NCI-H774 (cell line): ENCODE data around the gene MOB3B.

ENCODE experiments used
- DNase-seq: peaks from one replicate; lab custom pipeline; 2025; lab: John Stamatoyannopoulos, UW

The MOB3B gene

DNA sequence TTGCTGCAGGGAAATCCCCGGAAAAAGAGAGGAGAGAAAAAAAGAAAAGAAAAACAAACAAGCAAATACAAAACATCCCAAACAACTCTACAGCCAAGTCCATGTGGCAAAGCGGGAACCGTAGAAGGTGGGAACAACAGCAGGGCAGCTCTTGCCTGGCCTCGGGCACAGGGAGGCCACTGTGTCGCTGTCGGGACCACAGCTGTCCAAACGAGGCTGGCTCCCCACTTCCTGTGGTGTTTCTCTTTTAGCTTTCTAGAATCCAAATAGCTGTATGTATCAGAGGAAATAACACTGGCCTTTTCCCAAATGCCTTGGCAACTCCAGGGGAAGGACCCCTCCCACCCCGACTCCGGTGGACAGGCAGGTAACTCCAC, 191.1 kb downstream of the MOB3B start:
- DNase-seq, result no peak

DNA sequence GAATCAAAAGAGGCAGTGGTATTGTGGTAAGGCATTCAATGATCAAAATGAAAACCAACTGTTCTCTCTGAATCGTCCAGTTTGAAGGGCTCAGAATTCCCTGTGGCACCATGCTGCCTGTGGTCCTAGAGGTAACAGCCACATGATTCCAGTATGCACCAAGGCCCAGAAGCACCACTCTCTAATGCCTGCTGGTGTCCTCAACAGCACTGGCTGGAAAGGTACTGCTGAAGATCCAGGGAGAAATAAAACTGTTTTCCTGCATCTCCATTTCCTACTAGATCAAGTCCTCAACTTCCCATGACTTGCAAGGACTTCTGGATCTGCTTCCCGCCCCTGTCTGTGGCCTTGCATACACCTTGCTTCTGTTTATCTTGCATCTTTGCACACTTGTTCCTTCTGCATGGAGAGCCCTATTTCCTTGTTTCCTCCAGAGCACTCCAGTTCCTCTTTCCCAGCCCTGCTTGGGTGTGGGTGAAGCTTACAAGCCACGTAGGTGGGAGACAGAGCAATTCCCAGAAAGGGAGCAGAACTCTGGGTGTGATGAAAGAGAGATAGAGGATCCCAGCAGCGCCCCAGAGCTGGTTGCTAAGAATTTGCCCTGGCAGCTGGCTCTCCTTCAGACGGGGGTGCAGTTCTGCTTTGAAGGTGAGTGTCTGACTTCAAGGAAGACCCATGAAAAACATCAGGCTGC, 191.6 kb downstream of the MOB3B start:
- DNase-seq, result no peak

GRCh38 chr9:27337236-27337635, 192.4 kb downstream of the MOB3B start:
- DNase-seq, result no peak

GRCh38 chr9:27336829-27337228, 192.8 kb downstream of the MOB3B start:
- no peak for DNase-seq

GRCh38 chr9:27336126-27336525, 193.5 kb downstream of the MOB3B start:
- DNase-seq, result no peak

- no peak for DNase-seq
These were observed 194.5 kb downstream of the MOB3B start for GRCh38 chr9:27335075-27335474.

DNA sequence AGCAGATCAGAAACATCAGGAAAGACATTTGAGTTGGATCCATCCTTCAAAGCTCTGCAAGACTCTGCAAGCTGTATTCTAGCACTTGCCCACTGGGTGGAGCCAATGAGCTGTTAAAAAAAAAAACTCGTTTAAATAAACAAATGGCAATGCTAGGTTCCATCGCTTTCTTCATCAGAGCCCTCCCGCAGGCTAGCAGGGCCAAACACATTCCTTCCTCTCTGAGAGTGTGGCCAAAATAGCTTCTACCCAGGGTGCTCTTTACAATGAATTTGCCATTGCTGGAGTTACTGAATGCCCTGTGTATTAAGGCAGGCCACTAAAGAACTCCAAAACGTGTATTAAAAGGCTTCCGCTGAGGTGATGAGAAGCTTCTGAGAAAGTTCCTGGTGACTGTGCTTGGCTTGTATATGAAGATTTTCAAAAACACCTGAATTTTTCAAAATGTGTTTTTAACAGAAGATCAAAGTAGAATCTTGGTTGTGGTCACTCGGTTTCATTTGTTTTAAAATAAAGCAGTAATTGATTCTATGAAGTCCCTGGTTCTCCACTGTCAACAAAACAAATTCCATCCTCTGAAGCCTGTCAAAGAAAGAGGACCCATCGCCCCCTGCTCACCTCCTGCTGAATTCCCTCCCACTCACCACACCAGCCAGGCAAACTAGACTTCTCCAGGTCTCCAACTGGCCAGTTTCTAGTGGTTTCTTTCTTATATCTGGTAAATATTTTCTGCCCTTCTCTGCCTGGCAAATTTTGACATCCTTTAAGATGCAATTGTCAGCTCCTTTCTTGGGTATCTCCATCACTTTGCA, 196.2 kb downstream of the MOB3B start:
- peak; percentile 75 for DNase-seq

- no peak for DNase-seq
These were observed 198.2 kb downstream of the MOB3B start for GRCh38 chr9:27331393-27331792.

DNA sequence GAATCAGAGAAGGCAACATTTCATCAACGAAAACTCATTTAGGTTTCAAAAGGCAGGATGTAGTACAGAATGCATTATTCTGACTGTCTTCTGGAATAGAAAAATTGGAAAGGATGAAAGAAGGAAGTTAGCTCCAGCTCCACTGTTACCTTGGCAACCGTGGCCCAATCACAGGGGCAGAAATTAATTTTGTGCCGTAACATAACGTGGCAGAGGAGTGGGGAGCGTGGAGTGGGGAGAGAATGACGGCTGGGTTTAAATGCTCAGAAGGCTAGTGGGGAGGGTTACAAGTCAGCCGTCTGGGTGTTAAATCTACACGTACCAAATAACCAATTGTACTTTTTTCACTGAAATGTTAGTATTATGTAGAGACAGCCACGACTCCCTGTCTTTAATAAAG, 200.3 kb downstream of the MOB3B start:
- DNase-seq, result no peak

GRCh38 chr9:27328483-27328882, 201.1 kb downstream of the MOB3B start:
- no peak for DNase-seq

GRCh38 chr9:27311184-27311583, 218.4 kb downstream of the MOB3B start:
- DNase-seq, result no peak

- no peak for DNase-seq
These were observed 219.0 kb downstream of the MOB3B start for GRCh38 chr9:27310582-27310981.

- no peak for DNase-seq
These were observed 220.8 kb downstream of the MOB3B start for GRCh38 chr9:27308691-27309390.

GRCh38 chr9:27304521-27304920, 225.1 kb downstream of the MOB3B start:
- DNase-seq, result no peak

- DNase-seq, result no peak
These were observed 226.4 kb downstream of the MOB3B start for GRCh38 chr9:27303219-27303618.

DNA sequence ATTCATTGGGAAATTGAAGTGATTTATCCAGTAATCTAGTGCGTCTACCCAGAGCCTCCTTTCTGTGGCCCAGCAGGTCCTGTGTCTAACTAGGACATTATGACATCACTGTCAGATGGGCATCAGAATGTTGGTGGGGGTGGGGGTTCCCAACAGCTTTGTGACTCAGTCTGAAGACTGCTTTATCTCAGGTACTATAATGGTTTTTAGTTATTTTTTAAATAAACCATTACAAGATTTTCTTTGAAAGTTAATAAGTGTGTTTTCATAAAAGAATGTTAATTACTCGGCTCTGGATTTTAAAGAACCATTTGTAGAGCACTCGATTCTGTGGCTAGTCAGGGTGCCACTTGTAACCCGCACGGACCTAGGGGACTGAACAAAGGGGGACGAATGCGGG, 232.6 kb downstream of the MOB3B start, which contains the start of gene EQTN:
TSS of gene EQTN (minus strand) at position 101 of the 400 bp plus-strand sequence. CDS start at position 6, 95 bp downstream.
- DNase-seq, result no peak

GRCh38 chr9:27293996-27294395, 235.6 kb downstream of the MOB3B start:
- no peak for DNase-seq

- DNase-seq, result no peak
These were observed 236.8 kb downstream of the MOB3B start for GRCh38 chr9:27292659-27293405.

DNA sequence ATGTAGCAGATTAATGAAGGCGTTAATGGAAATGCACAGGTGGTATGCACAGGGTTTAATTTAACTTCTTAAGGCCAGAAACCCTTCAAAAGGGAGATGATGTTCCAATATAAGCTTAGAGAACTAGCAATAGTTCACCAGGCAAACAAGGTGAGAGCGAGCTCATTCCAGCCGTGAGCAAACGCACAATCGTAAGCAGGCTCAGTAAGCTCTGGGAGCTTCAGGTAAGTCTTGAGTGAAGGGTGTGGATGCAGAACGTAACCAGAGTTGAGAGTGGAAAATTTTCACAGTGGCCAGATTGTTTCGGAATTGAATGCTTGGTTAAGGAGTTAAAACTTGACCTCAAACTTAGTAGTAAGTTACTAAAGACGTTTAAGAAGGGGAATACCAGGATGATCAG, 238.3 kb downstream of the MOB3B start:
- no peak for DNase-seq

- no peak for DNase-seq
These were observed 247.3 kb downstream of the MOB3B start for GRCh38 chr9:27282269-27282668.

DNA sequence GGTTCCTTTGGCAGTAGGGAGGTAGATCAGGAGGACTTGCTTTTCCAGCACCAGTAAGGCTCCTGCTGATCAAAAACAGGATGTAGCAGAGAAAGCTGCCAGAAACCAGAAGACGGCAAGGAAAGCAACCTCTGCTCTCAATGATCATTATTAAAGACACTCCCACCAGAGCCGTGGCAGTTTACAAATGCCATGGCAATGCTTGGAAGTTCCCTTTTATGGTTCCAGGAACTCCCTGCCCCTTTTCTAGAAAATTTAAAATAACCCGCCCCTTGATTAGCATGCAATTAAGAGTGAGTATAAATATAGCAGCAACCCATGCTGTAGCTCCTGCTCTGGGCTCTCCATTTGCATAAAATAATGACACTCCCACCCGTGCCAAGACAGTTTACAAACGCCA, 248.8 kb downstream of the MOB3B start:
- DNase-seq, result no peak

DNA sequence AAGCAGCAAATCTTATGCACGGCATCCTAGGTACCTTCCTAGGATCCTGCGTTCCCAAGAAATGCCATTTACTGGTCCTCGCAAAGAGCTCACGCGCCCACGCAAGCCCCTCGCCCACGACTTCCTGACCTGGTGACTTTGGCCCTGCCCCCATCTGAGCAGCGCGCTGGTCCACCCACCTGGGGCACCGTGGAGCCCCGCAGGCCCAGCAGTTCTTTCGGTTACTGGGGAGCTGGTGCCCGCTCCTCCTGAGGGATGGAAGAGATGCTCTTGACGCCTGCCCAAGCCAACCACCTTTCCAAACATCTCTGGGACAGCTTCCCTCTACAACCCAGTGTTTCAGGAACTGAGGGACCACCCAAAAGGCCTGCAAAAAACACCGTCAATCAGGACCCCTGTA, 249.4 kb downstream of the MOB3B start:
- DNase-seq, result no peak
